G401 (cell line): Measurements from ENCODE around the gene LILRB1. TPM values are rescaled to one million over a fixed set of nuclear protein-coding genes. Genes with fewer than 3 reads are reported as not detected.

Experiments used
- total RNA-seq: library from RNA; depleted of rRNA; stranded (reverse); fragments of >200 nt; shearing (Covaris generic); gene quantifications from 2 replicates; pipeline ENCODE4 v1.2.3, GENCODE V29; 2014; rRNA removed

LILRB1 gene
- total RNA-seq, 1 experiment from 2014 or later = not detected

Other genes starting within 250 kb of the LILRB1 start
- 0.10 and 0.12 TPM in 2 replicates for gene TTYH1, start 215.0 kb upstream of the LILRB1 start, total RNA-seq
- 5.3 and 12.4 TPM in 2 replicates for gene LENG8, start 181.3 kb upstream of the LILRB1 start, total RNA-seq
- 20.6 and 20.7 TPM in 2 replicates for gene LENG9, start 166.7 kb upstream of the LILRB1 start, total RNA-seq
- gene CDC42EP5, start 157.2 kb upstream of the LILRB1 start, total RNA-seq = 85.4 and 87.3 TPM in 2 replicates
- not detected in 2 replicates for gene LAIR2, start 127.7 kb upstream of the LILRB1 start, total RNA-seq
- not detected in 2 replicates for gene LILRA2, start 56.7 kb upstream of the LILRB1 start, total RNA-seq
- gene LILRA1, start 36.9 kb upstream of the LILRB1 start, total RNA-seq = not detected in 2 replicates
- not detected in 2 replicates for gene LILRB4, start 32.5 kb downstream of the LILRB1 start, total RNA-seq
- gene KIR3DL3, start 94.0 kb downstream of the LILRB1 start, total RNA-seq = not detected in 2 replicates
- gene KIR2DL3, start 108.0 kb downstream of the LILRB1 start, total RNA-seq = not detected in 2 replicates
- not detected in 2 replicates for gene KIR2DL1, start 139.3 kb downstream of the LILRB1 start, total RNA-seq
- not detected in 2 replicates for gene KIR2DL4, start 173.1 kb downstream of the LILRB1 start, total RNA-seq
- gene KIR3DL1, start 186.0 kb downstream of the LILRB1 start, total RNA-seq = not detected in 2 replicates
- gene KIR2DS4, start 202.2 kb downstream of the LILRB1 start, total RNA-seq = not detected in 2 replicates
- gene KIR3DL2, start 220.0 kb downstream of the LILRB1 start, total RNA-seq = not detected in 2 replicates
- gene FCAR, start 243.8 kb downstream of the LILRB1 start, total RNA-seq = not detected in 2 replicates